ENCODE measurements around the gene DISC1.

The DISC1 gene

DNA sequence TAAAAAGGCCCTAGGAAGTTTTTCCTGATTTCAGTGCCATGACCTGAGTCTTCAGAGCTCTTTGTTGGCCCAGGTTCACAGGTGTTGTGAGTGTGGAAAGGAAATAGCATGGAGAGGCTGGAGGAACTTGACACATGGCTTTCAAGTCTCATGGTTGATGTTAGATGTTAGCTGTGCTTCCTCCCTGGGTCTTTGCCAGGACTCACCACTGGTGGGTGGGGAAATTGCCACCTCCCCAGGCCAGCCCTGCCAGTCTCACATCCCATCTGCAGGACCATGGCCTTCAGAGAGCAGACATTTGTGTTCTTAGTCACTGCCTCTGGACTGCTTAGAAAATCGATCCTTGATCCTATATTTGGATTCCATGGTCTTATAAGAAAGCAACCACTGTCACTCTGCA lies 383.2 kb downstream of the DISC1 start:
- TF ChIP-seq, protein P1, sequence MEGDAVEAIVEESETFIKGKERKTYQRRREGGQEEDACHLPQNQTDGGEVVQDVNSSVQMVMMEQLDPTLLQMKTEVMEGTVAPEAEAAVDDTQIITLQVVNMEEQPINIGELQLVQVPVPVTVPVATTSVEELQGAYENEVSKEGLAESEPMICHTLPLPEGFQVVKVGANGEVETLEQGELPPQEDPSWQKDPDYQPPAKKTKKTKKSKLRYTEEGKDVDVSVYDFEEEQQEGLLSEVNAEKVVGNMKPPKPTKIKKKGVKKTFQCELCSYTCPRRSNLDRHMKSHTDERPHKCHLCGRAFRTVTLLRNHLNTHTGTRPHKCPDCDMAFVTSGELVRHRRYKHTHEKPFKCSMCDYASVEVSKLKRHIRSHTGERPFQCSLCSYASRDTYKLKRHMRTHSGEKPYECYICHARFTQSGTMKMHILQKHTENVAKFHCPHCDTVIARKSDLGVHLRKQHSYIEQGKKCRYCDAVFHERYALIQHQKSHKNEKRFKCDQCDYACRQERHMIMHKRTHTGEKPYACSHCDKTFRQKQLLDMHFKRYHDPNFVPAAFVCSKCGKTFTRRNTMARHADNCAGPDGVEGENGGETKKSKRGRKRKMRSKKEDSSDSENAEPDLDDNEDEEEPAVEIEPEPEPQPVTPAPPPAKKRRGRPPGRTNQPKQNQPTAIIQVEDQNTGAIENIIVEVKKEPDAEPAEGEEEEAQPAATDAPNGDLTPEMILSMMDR (IDR thresholded peaks at IDR 0.05; ENCODE audit: insufficient read depth, low read length), result no peak
- Histone ChIP-seq H3K27me3 (ENCODE audit: insufficient read depth, poor library complexity, severe bottlenecking) (no peaks in the 10 kb centered on the region), H3K4me3 (replicated peaks; ENCODE audit: insufficient read depth, low read length) (no peak overlapping the region), H3K27ac (replicated peaks) (no peak overlapping the region)
- no peak for DNase-seq (ENCODE audit: low read depth in 1 of 2, low spot score in 1 of 2)

DNA sequence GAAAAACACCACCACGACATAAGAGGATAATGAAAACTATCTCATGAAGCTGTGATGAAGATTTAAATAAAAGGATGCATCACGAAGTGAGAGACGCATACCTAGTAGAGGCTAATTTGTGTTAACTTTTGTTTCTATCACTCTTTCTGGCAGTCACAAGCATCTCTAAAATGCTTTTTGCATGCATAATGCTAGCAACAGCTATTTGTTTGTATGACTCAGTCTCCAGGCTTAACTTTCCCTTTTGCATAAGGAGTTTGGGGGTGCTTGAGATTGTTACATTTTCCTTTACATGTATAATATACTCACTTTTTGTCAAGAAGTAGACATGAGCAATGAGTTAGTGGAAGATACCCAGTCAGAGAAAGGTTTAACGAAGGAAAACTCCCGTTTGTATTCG lies 385.4 kb downstream of the DISC1 start:
- TF ChIP-seq, protein P1 (IDR thresholded peaks at IDR 0.05; ENCODE audit: insufficient read depth, low read length), result no peak
- TF ChIP-seq GABPA (IDR thresholded peaks at IDR 0.05; ENCODE audit: low read depth), result no peak
- no peak for TF ChIP-seq POLR2AphosphoS5 (IDR thresholded peaks at IDR 0.05; ENCODE audit: low read depth)
- TF ChIP-seq SPI1 (IDR thresholded peaks at IDR 0.05; ENCODE audit: borderline replicate concordance, low read depth), result no peak
- no peak for TF ChIP-seq REST (IDR thresholded peaks at IDR 0.05; ENCODE audit: insufficient replicate concordance, low read depth)
- no peak overlapping the region for H3K27ac ChIP-seq (replicated peaks)
- no peak overlapping the region for H3K4me3 ChIP-seq (replicated peaks; ENCODE audit: insufficient read depth, low read length)
- H3K27me3 ChIP-seq (ENCODE audit: insufficient read depth, poor library complexity, severe bottlenecking), result no peaks in the 10 kb centered on the region
- DNase-seq (ENCODE audit: low read depth in 1 of 2, low spot score in 1 of 2), result no peak

DNA sequence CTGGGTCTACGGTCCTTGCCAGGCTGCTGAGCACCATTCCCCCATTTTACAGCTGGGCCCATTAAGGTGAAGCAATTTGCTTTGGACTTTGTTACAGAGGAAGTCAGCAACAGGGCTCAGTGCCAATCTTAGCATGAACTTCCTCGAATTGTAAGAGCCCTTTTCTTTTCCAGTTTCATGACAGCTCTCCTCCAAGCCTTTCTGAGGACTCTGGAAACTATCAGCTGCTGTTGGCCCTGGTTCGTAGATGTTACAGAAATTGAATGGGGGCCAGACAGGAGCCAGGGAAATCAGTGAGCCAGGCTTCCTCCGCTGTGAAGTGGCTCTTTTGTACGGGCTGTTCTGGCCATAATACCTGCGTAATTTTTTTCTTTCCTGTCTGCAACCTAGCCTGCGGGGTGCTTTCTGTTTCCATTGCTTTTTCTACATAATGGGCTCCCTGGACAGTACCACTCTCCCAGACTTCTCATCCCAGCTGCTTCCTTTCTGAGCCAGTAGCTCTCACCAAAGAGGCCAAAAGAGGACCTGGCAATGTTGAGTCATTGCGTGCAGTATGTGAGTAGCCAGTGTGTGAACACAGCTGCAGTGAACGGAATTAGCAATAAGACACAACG lies 386.3 kb downstream of the DISC1 start:
- H3K27me3 ChIP-seq (ENCODE audit: insufficient read depth, poor library complexity, severe bottlenecking), result no peaks in the 10 kb centered on the region
- no peak overlapping the region for H3K27ac ChIP-seq (replicated peaks)
- H3K4me3 ChIP-seq (replicated peaks; ENCODE audit: insufficient read depth, low read length), result no peak overlapping the region
- TF ChIP-seq SPI1 (IDR thresholded peaks at IDR 0.05; ENCODE audit: borderline replicate concordance, low read depth), result peak; percentile 73
- no peak for TF ChIP-seq REST (IDR thresholded peaks at IDR 0.05; ENCODE audit: insufficient replicate concordance, low read depth)
- peak in 1 of 2 experiments; percentile 47 for DNase-seq (ENCODE audit: low read depth in 1 of 2, low spot score in 1 of 2)

- no peak overlapping the region for H3K27ac ChIP-seq (replicated peaks)
- TF ChIP-seq POLR2AphosphoS5 (IDR thresholded peaks at IDR 0.05; ENCODE audit: low read depth) (no peak), SPI1 (IDR thresholded peaks at IDR 0.05; ENCODE audit: borderline replicate concordance, low read depth) (no peak), REST (IDR thresholded peaks at IDR 0.05; ENCODE audit: insufficient replicate concordance, low read depth) (no peak), GABPA (IDR thresholded peaks at IDR 0.05; ENCODE audit: low read depth) (no peak)
- TF ChIP-seq, protein P1 (IDR thresholded peaks at IDR 0.05; ENCODE audit: insufficient read depth, low read length), result no peak
- no peaks in the 10 kb centered on the region for H3K27me3 ChIP-seq (ENCODE audit: insufficient read depth, poor library complexity, severe bottlenecking)
- DNase-seq (ENCODE audit: low read depth in 1 of 2, low spot score in 1 of 2), result no peak
- no peak overlapping the region for H3K4me3 ChIP-seq (replicated peaks; ENCODE audit: insufficient read depth, low read length)
Measured at GRCh38 chr1:232014941-232015340, 388.4 kb downstream of the DISC1 start.

All from HL-60 (cell line).